ENCODE data around the gene SCARB1.

- TF ChIP-seq POLR2AphosphoS5 (IDR thresholded peaks at IDR 0.05; ENCODE audit: low read depth, low read length): no peak
- TF ChIP-seq, protein P1, sequence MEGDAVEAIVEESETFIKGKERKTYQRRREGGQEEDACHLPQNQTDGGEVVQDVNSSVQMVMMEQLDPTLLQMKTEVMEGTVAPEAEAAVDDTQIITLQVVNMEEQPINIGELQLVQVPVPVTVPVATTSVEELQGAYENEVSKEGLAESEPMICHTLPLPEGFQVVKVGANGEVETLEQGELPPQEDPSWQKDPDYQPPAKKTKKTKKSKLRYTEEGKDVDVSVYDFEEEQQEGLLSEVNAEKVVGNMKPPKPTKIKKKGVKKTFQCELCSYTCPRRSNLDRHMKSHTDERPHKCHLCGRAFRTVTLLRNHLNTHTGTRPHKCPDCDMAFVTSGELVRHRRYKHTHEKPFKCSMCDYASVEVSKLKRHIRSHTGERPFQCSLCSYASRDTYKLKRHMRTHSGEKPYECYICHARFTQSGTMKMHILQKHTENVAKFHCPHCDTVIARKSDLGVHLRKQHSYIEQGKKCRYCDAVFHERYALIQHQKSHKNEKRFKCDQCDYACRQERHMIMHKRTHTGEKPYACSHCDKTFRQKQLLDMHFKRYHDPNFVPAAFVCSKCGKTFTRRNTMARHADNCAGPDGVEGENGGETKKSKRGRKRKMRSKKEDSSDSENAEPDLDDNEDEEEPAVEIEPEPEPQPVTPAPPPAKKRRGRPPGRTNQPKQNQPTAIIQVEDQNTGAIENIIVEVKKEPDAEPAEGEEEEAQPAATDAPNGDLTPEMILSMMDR (IDR thresholded peaks at IDR 0.05): no peak
- TF ChIP-seq, protein P2, sequence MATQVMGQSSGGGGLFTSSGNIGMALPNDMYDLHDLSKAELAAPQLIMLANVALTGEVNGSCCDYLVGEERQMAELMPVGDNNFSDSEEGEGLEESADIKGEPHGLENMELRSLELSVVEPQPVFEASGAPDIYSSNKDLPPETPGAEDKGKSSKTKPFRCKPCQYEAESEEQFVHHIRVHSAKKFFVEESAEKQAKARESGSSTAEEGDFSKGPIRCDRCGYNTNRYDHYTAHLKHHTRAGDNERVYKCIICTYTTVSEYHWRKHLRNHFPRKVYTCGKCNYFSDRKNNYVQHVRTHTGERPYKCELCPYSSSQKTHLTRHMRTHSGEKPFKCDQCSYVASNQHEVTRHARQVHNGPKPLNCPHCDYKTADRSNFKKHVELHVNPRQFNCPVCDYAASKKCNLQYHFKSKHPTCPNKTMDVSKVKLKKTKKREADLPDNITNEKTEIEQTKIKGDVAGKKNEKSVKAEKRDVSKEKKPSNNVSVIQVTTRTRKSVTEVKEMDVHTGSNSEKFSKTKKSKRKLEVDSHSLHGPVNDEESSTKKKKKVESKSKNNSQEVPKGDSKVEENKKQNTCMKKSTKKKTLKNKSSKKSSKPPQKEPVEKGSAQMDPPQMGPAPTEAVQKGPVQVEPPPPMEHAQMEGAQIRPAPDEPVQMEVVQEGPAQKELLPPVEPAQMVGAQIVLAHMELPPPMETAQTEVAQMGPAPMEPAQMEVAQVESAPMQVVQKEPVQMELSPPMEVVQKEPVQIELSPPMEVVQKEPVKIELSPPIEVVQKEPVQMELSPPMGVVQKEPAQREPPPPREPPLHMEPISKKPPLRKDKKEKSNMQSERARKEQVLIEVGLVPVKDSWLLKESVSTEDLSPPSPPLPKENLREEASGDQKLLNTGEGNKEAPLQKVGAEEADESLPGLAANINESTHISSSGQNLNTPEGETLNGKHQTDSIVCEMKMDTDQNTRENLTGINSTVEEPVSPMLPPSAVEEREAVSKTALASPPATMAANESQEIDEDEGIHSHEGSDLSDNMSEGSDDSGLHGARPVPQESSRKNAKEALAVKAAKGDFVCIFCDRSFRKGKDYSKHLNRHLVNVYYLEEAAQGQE (IDR thresholded peaks at IDR 0.05; ENCODE audit: insufficient read depth in 1 of 2, low read depth in 2 of 2, low read length in 1 of 2): no peak
These were observed 35.2 kb downstream of the SCARB1 start for GRCh38 chr12:124828264-124829007.

Data from Panc1 (cell line).